ENCODE data around the gene CRADD. TPM values are rescaled to one million over a fixed set of nuclear protein-coding genes. Genes with fewer than 3 reads are reported as not detected.

The CRADD gene
- total RNA-seq, 1 experiment from 2014 or later = 7.6 TPM

DNA sequence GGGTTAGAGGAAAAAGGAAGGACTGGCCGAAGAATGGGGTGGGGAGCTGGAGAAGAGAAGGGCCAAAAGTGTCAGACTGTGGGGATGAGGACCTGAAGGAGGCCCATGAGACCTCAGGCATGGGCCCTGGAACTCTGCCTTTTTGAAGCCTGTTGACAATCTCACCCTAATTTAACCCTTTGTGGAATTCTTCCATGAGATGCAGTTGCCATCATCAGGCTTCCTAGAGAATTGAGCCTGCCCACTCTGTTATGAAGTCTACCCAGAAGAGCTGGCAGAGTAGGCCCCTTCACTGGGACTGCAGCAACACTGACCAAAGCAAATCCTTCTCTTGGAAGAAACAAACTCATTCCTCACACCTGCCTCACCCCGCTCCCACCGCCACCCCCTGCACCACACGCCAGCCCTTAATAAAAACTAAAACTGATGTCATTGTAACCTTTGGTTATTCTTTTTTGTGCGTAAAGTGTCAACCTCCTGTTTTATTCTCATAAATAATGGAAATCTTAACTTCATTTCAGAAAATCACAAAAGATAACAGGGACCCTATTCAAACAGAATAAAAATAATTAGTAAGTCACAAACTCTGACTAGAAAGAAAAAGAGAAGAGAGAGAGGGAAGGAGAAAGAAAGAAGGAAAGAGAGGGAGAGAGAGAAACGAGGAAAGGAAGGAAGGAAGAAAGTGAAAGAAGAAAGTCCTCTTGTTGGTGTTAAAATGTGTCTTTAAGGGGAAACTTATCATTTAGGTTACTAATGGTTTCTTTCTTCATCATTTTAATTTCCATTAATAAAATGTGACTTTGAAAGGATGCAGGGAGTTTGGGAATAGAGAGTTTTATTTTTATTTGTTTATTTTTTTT is 61.3 kb downstream of the CRADD start:
- no peak overlapping the region for H3T11ph ChIP-seq (ENCODE audit: low read length)
- H3K4me1 ChIP-seq (ENCODE audit: insufficient read depth, low read length) = no peaks in the 10 kb centered on the region
- H3K27me3 ChIP-seq (ENCODE audit: insufficient read depth, low read length) = no peaks in the 10 kb centered on the region
- H3K18ac ChIP-seq (ENCODE audit: insufficient read length, low read depth, low read length) = no peak overlapping the region
- no peak overlapping the region for H3K9ac ChIP-seq (ENCODE audit: extremely low read depth, insufficient read length, low read length)
- peaks cover 52 to 53% of the 10 kb centered on the region in 2 experiments for H3K4me1 Mint-ChIP-seq
- no peak overlapping the region for H2AK5ac ChIP-seq (ENCODE audit: insufficient read length, low read length)
- H3K9me3 Mint-ChIP-seq = no peaks in the 10 kb centered on the region; a peak in 2 of 5 replicates
- no peaks in the 10 kb centered on the region for H3K79me2 ChIP-seq (ENCODE audit: insufficient read depth, low read length)
- no peaks in the 10 kb centered on the region for H4K20me1 ChIP-seq (ENCODE audit: control insufficient read depth, insufficient read depth, insufficient read length)
- no peak overlapping the region for H3K27ac ChIP-seq (ENCODE audit: insufficient read length, low read depth, low read length)
- no peak overlapping the region for H2BK15ac ChIP-seq (ENCODE audit: low read depth, low read length)
- no peak overlapping the region for H2BK5ac ChIP-seq (ENCODE audit: insufficient read length, low read length)
- no peak overlapping the region for H2AFZ ChIP-seq (ENCODE audit: low read length)
- H3K4ac ChIP-seq (ENCODE audit: low read depth, low read length) = no peak overlapping the region
- no peak overlapping the region for H2BK12ac ChIP-seq (ENCODE audit: insufficient read length, low read depth, low read length)
- no peak overlapping the region for H3K4me2 ChIP-seq (ENCODE audit: insufficient read depth, insufficient read length, low read length)
- peaks cover 7% of the 10 kb centered on the region for H3K23me2 ChIP-seq (ENCODE audit: insufficient read length, low read depth, low read length, poor library complexity, severe bottlenecking)
- no peaks in the 10 kb centered on the region for H3K79me1 ChIP-seq (ENCODE audit: insufficient read depth, low read depth, low read length, poor library complexity, severe bottlenecking)
- peak overlapping the region in 1 of 3 experiments; percentile 7; a peak in 3 of 7 replicates for H3K27ac Mint-ChIP-seq
- no peak overlapping the region for H4K5ac ChIP-seq (ENCODE audit: insufficient read length, low read depth, low read length)
- no peak overlapping the region for H4K8ac ChIP-seq (replicated peaks; ENCODE audit: insufficient read length, low read depth, low read length)
- no peak overlapping the region for H2BK120ac ChIP-seq (ENCODE audit: low read depth, low read length, poor library complexity, severe bottlenecking)
- H3K14ac ChIP-seq (ENCODE audit: insufficient read depth, low read length) = no peak overlapping the region
- H3K9me3 ChIP-seq (ENCODE audit: control insufficient read depth, low read depth, low read length) = no peaks in the 10 kb centered on the region
- no peak overlapping the region for H3K23ac ChIP-seq (ENCODE audit: insufficient read length, low read depth, low read length)
- no peak overlapping the region for H4K91ac ChIP-seq (ENCODE audit: insufficient read length, low read depth, low read length)
- H2BK20ac ChIP-seq (ENCODE audit: low read depth, low read length, poor library complexity, severe bottlenecking) = no peak overlapping the region
- WGBS (ENCODE audit: extremely low coverage, insufficient read length, low lambda C conversion rate) = no CpG with 5 or more reads among the region's 6 CpGs
- no peak overlapping the region for H3K56ac ChIP-seq (ENCODE audit: insufficient read length, low read depth, low read length)
- no peaks in the 10 kb centered on the region; the same call in 1 of the 2 replicates for H3K27me3 Mint-ChIP-seq (ENCODE audit: low read depth)
- no peak for DNase-seq
- H3K4me3 Mint-ChIP-seq = no peak overlapping the region
- H3K36me3 Mint-ChIP-seq (ENCODE audit: insufficient read depth in 1 of 3, low read depth in 3 of 3) = peaks cover 0 to 4% (median 3%) of the 10 kb centered on the region in 3 experiments; a peak in 4 of 7 replicates
- TF ChIP-seq, protein P1, sequence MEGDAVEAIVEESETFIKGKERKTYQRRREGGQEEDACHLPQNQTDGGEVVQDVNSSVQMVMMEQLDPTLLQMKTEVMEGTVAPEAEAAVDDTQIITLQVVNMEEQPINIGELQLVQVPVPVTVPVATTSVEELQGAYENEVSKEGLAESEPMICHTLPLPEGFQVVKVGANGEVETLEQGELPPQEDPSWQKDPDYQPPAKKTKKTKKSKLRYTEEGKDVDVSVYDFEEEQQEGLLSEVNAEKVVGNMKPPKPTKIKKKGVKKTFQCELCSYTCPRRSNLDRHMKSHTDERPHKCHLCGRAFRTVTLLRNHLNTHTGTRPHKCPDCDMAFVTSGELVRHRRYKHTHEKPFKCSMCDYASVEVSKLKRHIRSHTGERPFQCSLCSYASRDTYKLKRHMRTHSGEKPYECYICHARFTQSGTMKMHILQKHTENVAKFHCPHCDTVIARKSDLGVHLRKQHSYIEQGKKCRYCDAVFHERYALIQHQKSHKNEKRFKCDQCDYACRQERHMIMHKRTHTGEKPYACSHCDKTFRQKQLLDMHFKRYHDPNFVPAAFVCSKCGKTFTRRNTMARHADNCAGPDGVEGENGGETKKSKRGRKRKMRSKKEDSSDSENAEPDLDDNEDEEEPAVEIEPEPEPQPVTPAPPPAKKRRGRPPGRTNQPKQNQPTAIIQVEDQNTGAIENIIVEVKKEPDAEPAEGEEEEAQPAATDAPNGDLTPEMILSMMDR (conservative IDR thresholded peaks at IDR 0.05) = no peak

Data from H9 (cell line).